HepG2 (cell line): ENCODE results near the gene MBD5. TPM values are rescaled to one million over a fixed set of nuclear protein-coding genes. Genes with fewer than 3 reads are reported as not detected.

Experiments
- ATAC-seq: fragments of 200-7000 bp; cut with Tn5 transposase; 3 replicates; pipeline ENCODE4 v1.9.1; 2020; ENCODE audit warnings: mild to moderate bottlenecking, moderate library complexity
- BruUV-seq: library from RNA; stranded (reverse); fragments of 400-500 nt; replicated peaks from 2 replicates; lab custom pipeline; 2021; lab: Mats Ljungman, UMichigan
- CTCF ChIA-PET: fragments of 300-600 bp; formaldehyde crosslinking; extraction: SDS; loops from one replicate; lab custom pipeline; 2021; ENCODE audit warnings: low total read pairs, inconsistent platforms, low intra/inter-chr PET ratio; lab: Yijun Ruan, JAX
- POLR2A ChIA-PET: fragments of 350-600 bp; sonication (Branson Sonifier 250); formaldehyde crosslinking; loops from one replicate; lab custom pipeline; 2020; ENCODE audit warnings: antibody characterized with exemption, inconsistent platforms; lab: Yijun Ruan, JAX
- DNase-seq: peaks from one replicate; pipeline ENCODE4 v3.0.0-alpha.2; 2015; ENCODE audit warnings: low spot score
- FAIRE-seq: peaks from 3 replicates; lab custom pipeline; 2011; peaks lifted over from hg19 to GRCh38; lab: Jason Lieb, UNC
- H2AFZ ChIP-seq: one replicate; pipeline ENCODE4 v1.6.1; 2011; ENCODE audit warnings: low read length, inconsistent platforms
- H3K27ac ChIP-seq: fragments of 300-600 bp; 3 replicates; pipeline ENCODE4 v1.8.0; 2011; ENCODE audit warnings: mixed run types, mild to moderate bottlenecking, mixed read lengths, low read length, inconsistent platforms; ENCODE audit not compliant: insufficient read depth; ENCODE audit errors: extremely low read length
- H3K27me3 ChIP-seq, 2 experiments: fragments of 200-600 bp in 1 of 2; 2 replicates in 1 of 2; 3 replicates in 1 of 2; pipeline versions ENCODE4 v1.6.0 to v1.8.0; 2011; ENCODE audit warnings: low read length in 2 of 2, mild to moderate bottlenecking in 2 of 2, moderate library complexity in 2 of 2, inconsistent platforms in 1 of 2; ENCODE audit not compliant: insufficient read depth in 2 of 2, control insufficient read depth in 1 of 2
- H3K36me3 ChIP-seq, 2 experiments: fragments of 200-600 bp in 1 of 2; replicated peaks in 1 of 2; 2 replicates in 1 of 2; 3 replicates in 1 of 2; pipeline versions ENCODE4 v1.5.1 to v1.8.0; 2011; ENCODE audit warnings: low read length in 2 of 2, inconsistent platforms in 1 of 2; ENCODE audit not compliant: insufficient read depth in 2 of 2, control insufficient read depth in 1 of 2
- H3K4me1 ChIP-seq: 2 replicates; pipeline ENCODE4 v1.5.1; 2012; ENCODE audit warnings: low read length, inconsistent platforms; ENCODE audit not compliant: insufficient read depth
- H3K4me2 ChIP-seq: 2 replicates; pipeline ENCODE4 v1.6.0; 2011; ENCODE audit warnings: low read depth, low read length, inconsistent platforms
- H3K4me3 ChIP-seq, 3 experiments: fragments of 200-600 bp in 1 of 3; sonication (generic), shearing (Covaris generic) in 1 of 3; replicated peaks in 1 of 3; 2 replicates each; pipeline ENCODE4 v1.5.1; 2011 to 2016; ENCODE audit warnings: low read length in 3 of 3, inconsistent platforms in 2 of 3, low read depth in 2 of 3, mild to moderate bottlenecking in 2 of 3, control low read depth in 1 of 3, mixed read lengths in 1 of 3; ENCODE audit not compliant: insufficient read depth in 1 of 3
- H3K79me2 ChIP-seq: one replicate; pipeline ENCODE4 v1.6.1; 2011; ENCODE audit warnings: low read length, inconsistent platforms; ENCODE audit not compliant: insufficient read depth
- H3K9ac ChIP-seq: 2 replicates; pipeline ENCODE4 v1.6.0; 2011; ENCODE audit warnings: mild to moderate bottlenecking, low read depth, low read length, inconsistent platforms; ENCODE audit not compliant: insufficient read depth
- H3K9me3 ChIP-seq: 2 replicates; pipeline ENCODE4 v1.5.1; 2012; ENCODE audit warnings: mild to moderate bottlenecking, low read length
- H4K20me1 ChIP-seq: 2 replicates; pipeline ENCODE4 v1.6.0; 2011; ENCODE audit warnings: inconsistent platforms, mild to moderate bottlenecking, low read length, moderate library complexity; ENCODE audit not compliant: insufficient read depth
- IRF2 ChIP-seq: IDR thresholded peaks from 2 replicates; pipeline ENCODE4 v1.6.1; 2018; ENCODE audit warnings: missing genetic modification reagents, missing compliant biosample characterization
- NFKBIZ ChIP-seq: IDR thresholded peaks from 2 replicates; pipeline ENCODE4 v1.6.1; 2018; ENCODE audit warnings: missing genetic modification reagents, missing compliant biosample characterization
- NRL ChIP-seq: sonication (generic); formaldehyde crosslinking; IDR thresholded peaks from 2 replicates; pipeline ENCODE4 v1.5.0; 2020; ENCODE audit warnings: missing genetic modification reagents, mild to moderate bottlenecking, moderate library complexity, borderline replicate concordance
- WGBS: methylation state at CpG from one replicate; pipeline ENCODE4 v1.1.6; 2017; ENCODE audit warnings: low lambda C conversion rate; 5-methylcytosine and 5-hydroxymethylcytosine counted together
- in situ Hi-C: cut with HindIII; loops from 2 replicates; pipeline ENCODE4 v1.10.0; 2017; ENCODE audit warnings: low pct_unique_long_range_greater_than_20kb; ENCODE audit not compliant: extremely low pct_ligation_motif_present
- intact Hi-C: fragments of 100-400 bp; cut with micrococcal nuclease; formaldehyde crosslinking; loops from one replicate; pipeline ENCODE4 v1.10.0; 2022; ENCODE audit not compliant: unreplicated experiment
- polyA plus RNA-seq, 8 experiments: library from polyadenylated mRNA; depleted of rRNA in 3 of 8; stranded (reverse) in 7 of 8; unstranded in 1 of 8; fragments of >200 nt; fragmentation: Illumina TruSeq in 4 of 8; extraction: Trizol in 4 of 8; gene quantifications; 2 replicates each; pipeline versions ENCODE4 v1.2.1 to v1.2.3, GENCODE V29; 2011 to 2016; ENCODE audit warnings: low read depth in 4 of 8, missing spikeins in 1 of 8, mixed read lengths in 1 of 8; ENCODE audit not compliant: insufficient read depth in 1 of 8
- total RNA-seq, 5 experiments: library from RNA; depleted of rRNA; stranded (reverse); fragments of >200 nt; fragmentation: Illumina TruSeq; extraction: Trizol; gene quantifications; 2 replicates each; pipeline ENCODE4 v1.2.3, GENCODE V29; 2016; ENCODE audit warnings: low read depth in 1 of 5
- TF ChIP-seq, protein P1 (sequence below): sonication (generic); formaldehyde crosslinking; IDR thresholded peaks from 2 replicates; pipeline ENCODE4 v1.4.0; 2020; ENCODE audit warnings: low read depth, mild to moderate bottlenecking, missing genetic modification reagents
- TF ChIP-seq, protein P2 (sequence below): sonication (generic); formaldehyde crosslinking; IDR thresholded peaks from 2 replicates; pipeline ENCODE4 v1.5.1; 2020; ENCODE audit warnings: missing genetic modification reagents, mild to moderate bottlenecking, borderline replicate concordance

Gene MBD5
- total and polyA plus RNA-seq, 2 of the 13 experiments (the other 11 are each of a cell fraction or from before 2014, with no cell fraction given) = 13.5 to 26.4 TPM

DNA sequence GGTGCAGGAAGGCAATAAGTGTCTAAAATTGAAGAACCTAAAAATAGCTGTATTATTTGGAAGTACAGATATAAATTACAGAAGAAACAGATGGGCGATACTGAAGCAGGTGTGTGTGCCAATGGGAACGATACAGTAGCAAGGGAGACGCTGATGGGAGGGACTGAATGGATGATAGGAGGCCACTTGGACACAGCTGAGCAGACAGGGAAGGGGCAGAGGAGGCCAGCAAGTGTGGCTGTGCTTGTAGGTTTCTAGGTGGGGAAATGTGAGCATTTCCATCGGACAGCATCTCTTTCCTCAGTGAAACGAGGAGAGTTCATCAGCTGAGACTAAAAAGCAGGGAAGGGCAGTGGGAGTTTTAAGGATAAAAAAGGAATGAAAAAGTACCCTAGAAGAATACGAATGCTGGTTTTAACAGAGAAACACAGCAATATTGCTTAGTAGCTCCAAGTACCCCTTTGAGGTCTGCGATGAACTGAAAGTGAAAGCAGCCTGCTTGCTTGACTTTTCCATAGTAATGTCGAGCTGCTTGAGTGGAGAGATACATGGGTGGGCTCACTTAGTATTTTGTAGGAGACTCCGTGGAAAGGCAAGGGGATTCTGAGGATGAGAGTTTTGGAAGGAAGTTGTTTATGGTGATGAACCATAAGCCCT lies 531.9 kb downstream of the MBD5 start:
- ATAC-seq = peak; percentile 86
- Histone ChIP-seq H3K4me2 (peak overlapping the region; percentile 80), H3K27ac (no peak overlapping the region), H3K36me3 (no peaks in the 10 kb centered on the region), H3K4me3 (peak overlapping the region; percentile 53 to 69 (median 57)), H4K20me1 (no peaks in the 10 kb centered on the region), H3K27me3 (peaks cover 0 to 11% of the 10 kb centered on the region in 2 experiments; a peak in 2 of 5 replicates), H3K9me3 (0 out of 2 replicates have a peak, but pooled peaks cover 2% of the 10 kb centered on the region), H3K9ac (peak overlapping the region; percentile 36; the same call in 1 of the 2 replicates), H3K4me1 (peaks cover 10% of the 10 kb centered on the region), H2AFZ (peak overlapping the region; percentile 97), H3K79me2 (no peaks in the 10 kb centered on the region)
- 10% methylated on average over 9 of the region's 9 CpGs for WGBS
- intact Hi-C loops = no loop called here
- no TSS peak for BruUV-seq
- TF ChIP-seq IRF2 (CRISPR knock-in tag) (peak; percentile 67; the same call in 1 of the 2 replicates), NFKBIZ (CRISPR knock-in tag) (no peak), NRL (no peak)
- TF ChIP-seq, protein P1, sequence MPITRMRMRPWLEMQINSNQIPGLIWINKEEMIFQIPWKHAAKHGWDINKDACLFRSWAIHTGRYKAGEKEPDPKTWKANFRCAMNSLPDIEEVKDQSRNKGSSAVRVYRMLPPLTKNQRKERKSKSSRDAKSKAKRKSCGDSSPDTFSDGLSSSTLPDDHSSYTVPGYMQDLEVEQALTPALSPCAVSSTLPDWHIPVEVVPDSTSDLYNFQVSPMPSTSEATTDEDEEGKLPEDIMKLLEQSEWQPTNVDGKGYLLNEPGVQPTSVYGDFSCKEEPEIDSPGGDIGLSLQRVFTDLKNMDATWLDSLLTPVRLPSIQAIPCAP = 0 out of 2 replicates have a peak, but pooled peaks have one; percentile 44
- TF ChIP-seq, protein P2, sequence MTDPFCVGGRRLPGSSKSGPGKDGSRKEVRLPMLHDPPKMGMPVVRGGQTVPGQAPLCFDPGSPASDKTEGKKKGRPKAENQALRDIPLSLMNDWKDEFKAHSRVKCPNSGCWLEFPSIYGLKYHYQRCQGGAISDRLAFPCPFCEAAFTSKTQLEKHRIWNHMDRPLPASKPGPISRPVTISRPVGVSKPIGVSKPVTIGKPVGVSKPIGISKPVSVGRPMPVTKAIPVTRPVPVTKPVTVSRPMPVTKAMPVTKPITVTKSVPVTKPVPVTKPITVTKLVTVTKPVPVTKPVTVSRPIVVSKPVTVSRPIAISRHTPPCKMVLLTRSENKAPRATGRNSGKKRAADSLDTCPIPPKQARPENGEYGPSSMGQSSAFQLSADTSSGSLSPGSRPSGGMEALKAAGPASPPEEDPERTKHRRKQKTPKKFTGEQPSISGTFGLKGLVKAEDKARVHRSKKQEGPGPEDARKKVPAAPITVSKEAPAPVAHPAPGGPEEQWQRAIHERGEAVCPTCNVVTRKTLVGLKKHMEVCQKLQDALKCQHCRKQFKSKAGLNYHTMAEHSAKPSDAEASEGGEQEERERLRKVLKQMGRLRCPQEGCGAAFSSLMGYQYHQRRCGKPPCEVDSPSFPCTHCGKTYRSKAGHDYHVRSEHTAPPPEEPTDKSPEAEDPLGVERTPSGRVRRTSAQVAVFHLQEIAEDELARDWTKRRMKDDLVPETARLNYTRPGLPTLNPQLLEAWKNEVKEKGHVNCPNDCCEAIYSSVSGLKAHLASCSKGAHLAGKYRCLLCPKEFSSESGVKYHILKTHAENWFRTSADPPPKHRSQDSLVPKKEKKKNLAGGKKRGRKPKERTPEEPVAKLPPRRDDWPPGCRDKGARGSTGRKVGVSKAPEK (CRISPR knock-in tag) = 0 out of 2 replicates have a peak, but pooled peaks have one; percentile 60
- no peak for FAIRE-seq
- POLR2A ChIA-PET = no interaction called here
- no peak for DNase-seq
- in situ Hi-C loops = no loop called here
- CTCF ChIA-PET = no interaction called here
